NCI-H526 treated with DMSO at 0.1 percent for 48 hours (cell line): ENCODE measurements around the gene ZMAT5.

ENCODE experiments used
- DNase-seq: peaks from one replicate; lab custom pipeline; 2025; lab: John Stamatoyannopoulos, UW

Gene ZMAT5

GRCh38 chr22:29706486-29706885 is 60.3 kb downstream of the ZMAT5 start:
- no peak for DNase-seq

DNA sequence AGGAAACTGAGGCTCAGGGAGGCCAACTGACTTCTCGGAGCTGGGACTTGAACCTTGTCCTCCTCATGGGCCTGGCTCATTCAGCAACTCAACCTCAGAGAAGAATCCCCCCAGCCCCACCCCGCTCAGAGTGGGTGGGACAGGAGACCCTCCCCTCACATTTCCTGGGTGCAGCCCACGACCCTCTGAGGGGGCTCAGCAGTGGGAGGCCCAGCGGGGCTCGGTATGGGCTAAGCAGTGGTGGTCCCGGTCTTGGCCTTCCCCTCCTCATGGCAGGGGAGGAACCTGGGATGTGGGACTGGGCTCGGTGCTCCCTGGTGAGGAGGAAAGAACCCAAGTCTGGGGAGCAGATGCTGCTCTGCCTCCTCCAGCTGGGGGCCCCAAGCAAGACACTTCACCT is 61.2 kb downstream of the ZMAT5 start:
- no peak for DNase-seq

DNA sequence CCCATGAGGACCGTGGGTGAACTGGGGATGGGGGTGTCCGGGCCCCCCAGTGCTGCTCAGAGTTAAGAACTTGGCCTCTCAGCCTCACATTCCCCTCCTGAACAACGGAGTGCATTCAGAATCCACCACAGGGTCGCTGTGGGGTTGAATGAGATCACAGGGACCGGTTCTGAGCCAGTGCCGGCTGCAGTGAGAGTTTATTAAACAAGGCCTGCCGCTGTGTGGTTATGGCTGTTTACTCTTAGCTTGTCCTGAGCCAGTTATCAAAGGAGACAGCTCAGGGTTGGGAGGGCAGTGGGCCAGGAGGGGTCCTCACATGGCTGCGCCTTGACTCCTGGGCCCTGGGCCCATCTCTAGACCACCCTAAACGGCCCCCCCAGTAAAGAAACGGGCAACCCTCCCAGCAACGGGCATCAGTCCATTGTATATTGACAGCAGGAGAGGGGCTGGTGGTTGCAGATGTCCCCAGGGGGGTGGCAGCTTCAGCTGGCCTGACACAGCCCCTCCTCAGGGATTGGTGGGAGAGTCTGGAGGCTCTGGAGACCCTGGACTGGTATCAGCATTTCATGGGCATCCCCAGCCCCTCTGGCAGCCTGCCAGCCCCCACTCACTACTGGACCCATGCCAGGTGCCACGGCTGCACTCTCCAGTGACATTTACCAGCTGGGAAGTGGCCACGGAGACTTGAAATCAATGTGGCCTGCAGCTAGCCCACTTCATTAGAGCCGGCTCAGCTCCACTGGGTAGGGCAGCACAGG is 62.1 kb downstream of the ZMAT5 start:
- DNase-seq, result no peak

- no peak for DNase-seq
Observed at GRCh38 chr22:29703569-29704195, 63.1 kb downstream of the ZMAT5 start.

GRCh38 chr22:29702931-29703501 is 63.8 kb downstream of the ZMAT5 start:
- DNase-seq, result peak; percentile 62

GRCh38 chr22:29702000-29702930 is 64.5 kb downstream of the ZMAT5 start:
- no peak for DNase-seq

- DNase-seq, result peak; percentile 14
Observed at GRCh38 chr22:29701155-29701999, 65.4 kb downstream of the ZMAT5 start.

DNA sequence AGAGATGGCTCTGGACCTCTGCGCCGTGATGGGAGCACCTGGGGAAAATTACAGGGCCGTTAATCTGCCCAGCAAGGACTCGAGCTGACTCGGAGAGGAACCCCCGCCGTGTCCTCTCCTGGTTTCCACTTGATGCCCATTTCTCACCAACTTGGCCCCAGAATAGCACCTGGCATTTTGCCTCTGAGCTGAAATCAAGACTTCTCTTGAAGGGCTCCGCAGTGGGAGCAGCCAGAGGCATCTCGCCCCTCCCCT is 66.0 kb downstream of the ZMAT5 start:
- no peak for DNase-seq

- DNase-seq, result no peak
Observed at GRCh38 chr22:29700206-29700899, 66.5 kb downstream of the ZMAT5 start.

- no peak for DNase-seq
Observed at GRCh38 chr22:29697853-29698598, 68.8 kb downstream of the ZMAT5 start.

DNA sequence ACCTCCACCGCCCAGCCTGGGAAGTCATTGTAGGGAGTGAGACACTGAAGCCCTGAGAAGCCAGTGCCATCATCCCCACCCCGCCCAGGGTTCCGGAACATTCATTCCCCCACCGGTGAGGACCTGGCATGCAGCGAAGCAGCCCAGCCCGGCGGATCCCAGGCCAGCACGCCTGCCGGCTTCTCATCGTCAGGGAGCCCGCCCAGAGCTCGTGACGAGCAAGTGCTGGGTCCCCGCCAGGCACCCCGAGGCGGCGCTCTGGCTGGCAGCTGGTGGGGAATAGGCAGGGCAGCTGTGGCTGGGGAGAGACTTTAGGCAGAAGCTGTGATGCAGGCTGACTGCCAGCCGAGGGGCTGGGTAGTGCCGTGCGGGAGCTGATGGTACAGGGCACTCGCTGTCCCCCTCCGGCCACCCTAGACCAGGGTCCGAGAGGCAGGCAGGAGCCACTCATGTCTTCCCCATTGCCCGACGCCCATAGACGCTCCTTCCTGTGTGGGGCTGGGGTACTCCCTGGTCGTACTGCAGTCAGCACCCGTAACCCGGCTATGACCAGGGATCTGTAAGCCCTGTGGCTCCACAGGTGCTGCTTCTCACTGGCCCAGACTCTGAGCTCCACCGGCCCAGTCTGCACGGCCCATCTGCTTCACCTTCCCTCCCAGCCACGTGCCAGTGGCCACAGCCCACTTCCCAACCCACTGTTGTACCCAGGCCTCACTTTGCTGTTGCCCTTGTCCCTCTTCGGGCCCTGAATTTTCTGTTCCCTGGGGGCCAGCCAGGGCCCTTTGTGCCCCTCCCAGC is 71.5 kb downstream of the ZMAT5 start:
- no peak for DNase-seq

DNA sequence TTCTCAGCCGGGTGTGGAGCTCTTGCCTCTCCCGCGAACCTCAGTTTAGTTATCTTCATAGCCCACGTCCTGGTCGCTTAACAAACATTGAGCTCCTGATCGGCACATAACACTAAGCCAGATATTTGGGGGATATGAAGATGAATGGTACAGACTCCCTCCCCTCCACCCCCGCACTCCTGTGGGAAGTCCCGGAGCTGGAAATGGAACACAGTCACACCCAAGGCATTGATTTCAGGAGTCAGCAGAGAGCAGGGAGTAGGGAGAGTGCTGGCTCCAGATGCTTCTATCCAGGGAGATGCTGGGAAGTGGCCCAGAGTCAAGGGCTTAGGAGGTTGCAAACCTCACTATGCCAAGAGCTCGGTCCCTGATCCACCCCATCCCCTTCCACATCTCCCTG is 73.1 kb downstream of the ZMAT5 start:
- no peak for DNase-seq

DNA sequence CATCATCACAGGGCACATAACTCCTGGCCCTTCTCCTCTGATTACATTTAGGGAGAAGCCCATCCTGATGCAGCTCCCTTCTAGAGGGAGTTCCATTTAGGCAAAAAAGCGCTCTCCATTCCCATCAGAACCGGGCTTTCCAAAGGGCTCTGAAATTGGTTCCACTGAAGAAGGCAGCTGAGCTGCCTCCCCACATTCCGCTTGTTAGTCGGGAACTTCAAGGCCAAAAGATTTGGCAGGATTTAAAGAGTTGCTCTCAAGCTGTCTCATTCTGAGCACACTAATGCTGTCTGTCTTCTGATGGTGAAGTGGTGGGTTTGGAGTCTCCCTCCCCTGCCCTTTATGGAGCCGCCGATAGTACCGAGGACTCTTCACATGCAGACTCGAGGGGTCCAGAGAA is 73.6 kb downstream of the ZMAT5 start:
- no peak for DNase-seq

DNA sequence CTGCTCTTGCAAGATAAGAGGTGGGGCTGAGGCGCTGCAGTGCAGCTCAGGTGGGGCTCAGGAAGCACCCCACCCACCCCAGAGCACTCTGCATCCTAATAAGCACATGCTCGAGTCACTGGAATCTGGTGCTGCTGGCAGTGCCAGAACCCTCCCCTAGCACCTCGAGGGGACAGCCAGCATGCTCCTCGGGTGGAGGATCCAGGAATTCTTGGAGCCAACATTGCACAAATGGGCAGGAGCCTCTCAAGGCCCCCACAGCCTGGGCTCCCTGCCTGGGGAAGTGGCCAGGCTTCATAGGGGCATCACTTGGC is 74.5 kb downstream of the ZMAT5 start:
- no peak for DNase-seq

DNA sequence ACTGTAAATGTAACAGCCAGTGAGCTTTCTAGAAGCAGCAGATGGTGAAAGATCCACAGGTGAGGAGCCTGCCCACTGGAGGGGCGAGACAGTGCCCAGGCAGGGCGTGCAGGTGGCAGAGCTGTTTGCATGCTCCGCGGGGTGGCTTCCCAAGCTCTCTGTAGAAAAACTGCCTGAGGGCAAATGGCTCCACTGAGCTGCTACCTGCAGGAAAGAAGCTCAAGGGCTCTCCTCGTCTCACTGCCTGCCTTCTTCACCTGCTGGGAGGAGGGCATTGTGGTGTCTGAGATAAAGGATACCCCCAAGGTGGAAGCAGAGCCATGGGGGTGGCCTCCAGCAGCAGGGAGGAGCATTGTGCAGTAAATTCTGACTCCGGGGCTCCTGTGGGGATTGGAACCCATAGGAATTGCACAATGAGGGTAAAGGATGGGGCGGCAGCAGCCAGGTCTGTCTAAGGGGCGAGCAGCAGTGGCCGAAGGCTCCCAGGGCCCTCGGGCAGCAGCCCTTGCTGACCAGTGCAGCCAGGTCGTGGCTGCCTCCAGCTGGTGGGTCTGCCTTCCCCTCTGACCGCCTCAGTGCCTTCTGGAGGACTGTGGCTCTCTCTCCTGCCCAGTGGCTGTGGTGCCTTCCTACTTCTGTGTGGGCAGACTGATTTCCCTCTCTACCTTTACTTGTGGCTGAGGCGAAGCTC is 75.0 kb downstream of the ZMAT5 start:
- no peak for DNase-seq

DNA sequence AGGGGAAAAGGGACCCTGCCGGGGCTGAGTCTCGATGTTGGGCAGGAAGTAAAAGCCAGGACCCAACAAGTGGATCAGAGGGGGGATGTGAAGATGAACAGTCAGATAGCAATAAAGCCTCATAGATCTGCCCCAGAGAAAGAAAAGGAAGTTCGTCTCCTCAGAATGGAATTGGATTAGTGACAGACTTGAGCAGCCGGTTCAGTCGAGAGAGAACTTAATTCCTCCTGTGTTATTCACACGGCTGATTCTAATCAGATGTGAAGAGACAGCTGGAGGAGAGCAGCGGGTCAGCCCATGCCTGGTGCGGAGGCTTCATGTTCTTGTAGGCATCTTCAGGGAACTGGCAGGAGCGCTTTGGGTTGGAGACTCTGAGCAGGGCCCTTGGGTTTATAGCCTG is 76.3 kb downstream of the ZMAT5 start:
- no peak for DNase-seq

GRCh38 chr22:29689880-29690213 is 77.0 kb downstream of the ZMAT5 start:
- DNase-seq, result no peak

DNA sequence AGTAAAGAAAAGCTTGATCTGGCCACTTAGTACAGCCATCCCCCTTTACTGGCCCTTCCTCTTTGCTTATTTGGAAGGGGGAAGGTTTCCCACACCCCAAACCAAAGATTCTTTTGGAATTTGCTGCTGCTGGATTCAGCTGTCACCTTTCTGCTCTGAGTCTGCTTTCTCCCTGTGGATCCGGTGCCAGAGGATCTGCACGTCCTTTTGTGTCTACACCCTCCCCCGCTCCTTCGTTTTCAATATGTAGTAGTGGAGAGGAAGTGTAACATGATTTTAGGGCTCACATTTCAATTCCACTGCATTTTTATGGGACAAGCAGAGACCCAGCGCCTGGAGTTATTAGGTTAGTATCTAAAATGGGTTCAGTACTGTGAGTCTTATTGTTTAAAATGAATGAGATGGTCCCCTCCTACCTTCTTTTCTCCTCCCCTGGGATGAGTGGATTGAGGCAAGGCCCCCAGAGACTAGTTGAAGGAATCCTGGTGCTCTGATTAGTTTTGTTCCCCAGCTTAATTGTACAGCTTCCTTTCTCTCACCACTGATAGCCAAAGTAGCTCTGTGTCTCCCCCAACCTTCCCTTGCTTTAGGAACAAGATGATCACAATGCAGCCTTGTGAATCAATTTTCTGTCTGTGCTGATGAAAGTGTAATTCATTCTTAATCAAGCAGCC is 77.5 kb downstream of the ZMAT5 start:
- no peak for DNase-seq

GRCh38 chr22:29684244-29684643 is 82.6 kb downstream of the ZMAT5 start:
- DNase-seq, result no peak
